Stimulated activated CD8-positive, alpha-beta memory T cell treated with anti-CD3 and anti-CD28 coated beads, Interleukin-7, amount 100 ng/mL, for 48 hours (primary cell): Measurements from ENCODE around the gene CCSER1.

ENCODE experiments used
- DNase-seq, 2 donors: peaks; one replicate each; pipeline ENCODE4 v3.0.0-alpha.2; 2020; ENCODE audit warnings: low read depth in 1 of 2; ENCODE audit errors: extremely low read depth in 1 of 2

Gene CCSER1

DNA sequence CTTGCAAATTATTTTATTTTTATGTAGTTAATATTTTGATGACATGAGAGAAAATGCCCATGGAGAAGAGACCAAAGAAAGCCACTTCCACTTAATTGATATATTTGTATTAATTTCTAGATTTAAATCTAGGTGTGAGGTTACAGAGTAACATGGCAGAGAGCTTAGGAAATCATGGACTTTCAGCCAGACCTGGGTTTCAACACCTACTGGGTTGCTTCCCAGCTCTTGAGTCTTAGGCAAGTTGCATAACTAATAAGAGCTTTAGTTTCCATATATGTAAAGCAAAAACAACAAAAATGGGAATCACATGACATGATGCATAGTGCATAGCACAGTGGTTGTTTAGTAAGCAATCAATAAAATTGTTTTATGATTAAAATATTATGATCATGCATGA lies 413.3 kb downstream of the CCSER1 start:
- DNase-seq: no peak

DNA sequence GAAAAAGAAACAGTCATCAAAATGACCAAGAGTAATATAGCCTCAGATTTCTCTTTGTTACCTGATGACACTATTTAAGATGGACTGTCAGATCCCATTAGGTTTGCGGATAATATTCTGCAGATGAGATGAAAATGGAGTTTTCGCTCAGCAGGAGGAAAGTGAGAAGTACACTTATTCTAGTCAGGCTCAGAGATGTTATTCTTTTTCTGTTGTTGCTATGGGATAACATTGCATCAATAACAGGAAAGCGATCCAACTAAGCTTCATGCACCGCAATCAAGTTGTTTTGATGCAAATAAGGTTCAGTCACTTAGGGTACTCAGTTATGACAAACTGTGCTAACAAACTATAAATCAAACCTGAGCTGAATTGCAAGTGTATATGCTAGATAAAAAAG lies 415.0 kb downstream of the CCSER1 start:
- DNase-seq: no peak

- no peak for DNase-seq
Observed at GRCh38 chr4:90543419-90544170, 416.4 kb downstream of the CCSER1 start.

DNA sequence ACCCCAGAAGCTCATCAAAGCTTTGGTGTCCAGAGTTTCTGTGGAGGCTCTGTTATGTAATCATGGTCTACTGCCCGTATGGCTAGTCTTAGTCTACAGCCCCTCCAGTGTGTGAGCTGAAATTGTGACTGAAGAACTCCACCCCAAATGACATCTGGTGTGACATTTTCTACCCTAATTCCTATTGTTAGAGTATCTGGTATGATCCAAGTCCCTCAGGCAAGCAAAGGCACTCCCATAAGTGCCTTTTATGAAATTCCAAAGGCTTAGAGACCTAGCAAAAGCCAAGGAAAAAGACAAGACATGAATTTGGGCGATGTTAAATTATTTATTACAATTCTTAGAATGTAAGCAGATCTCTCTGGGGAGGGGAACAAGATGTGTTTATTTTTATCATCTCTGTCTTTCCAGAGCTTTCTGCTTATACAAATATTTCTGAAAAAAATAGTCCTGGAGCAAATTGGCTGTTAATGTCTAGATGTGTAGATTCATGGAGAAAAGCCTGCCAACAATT lies 417.4 kb downstream of the CCSER1 start:
- no peak for DNase-seq

DNA sequence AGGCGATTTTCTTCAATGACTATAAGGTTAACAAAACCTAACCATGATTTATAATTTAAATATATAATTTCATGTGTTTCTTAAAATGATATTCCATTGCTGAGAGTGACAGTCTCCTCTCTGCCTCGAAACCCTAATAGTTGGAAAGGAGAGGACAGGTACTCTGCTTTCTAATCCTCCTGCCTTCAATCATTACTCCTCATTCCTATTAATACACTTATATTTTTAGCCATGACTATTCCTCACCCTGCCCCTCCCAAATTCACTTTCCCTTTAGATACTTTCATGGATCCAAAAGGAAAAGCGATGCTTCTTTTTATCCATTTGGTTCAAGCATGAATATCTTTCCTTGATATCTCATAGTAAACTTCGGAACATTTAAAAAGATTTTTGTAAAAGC lies 418.2 kb downstream of the CCSER1 start:
- no peak for DNase-seq

DNA sequence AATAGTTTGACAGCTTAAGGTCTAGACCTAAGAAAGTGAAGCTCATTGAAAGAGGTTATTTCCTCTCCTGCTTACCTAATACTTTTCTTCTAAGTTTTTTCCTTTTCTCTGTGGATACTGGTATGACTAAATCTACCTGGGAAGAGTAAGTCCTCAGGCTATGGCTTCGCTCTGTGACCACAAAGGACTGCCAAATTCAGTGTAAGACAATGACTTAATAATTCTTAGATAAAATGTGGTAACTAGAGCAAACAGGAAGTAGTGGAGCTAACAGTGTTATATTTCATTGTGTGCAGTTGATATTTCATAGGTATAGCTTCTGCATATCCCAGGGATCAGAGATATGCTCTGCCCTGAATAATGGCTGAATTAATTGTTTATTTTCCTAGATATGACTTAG lies 418.9 kb downstream of the CCSER1 start:
- no peak for DNase-seq

DNA sequence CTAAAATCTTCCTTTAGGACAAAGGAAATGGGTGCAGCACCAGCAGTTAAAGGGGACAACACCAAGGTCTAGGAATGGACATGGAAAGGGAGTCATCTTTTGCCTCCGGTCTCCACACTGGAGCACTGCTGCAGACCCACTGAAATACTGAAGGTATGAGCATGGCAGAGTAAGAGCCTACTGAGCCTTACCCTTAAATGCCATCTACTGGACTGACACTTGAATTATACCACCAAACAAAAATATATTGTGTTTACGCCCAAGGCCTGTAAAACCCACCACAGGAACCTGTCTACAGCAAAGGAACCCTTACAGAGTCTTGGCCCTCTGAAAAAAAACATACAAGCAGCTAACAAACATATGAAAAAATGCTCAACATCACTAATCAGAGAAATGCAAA lies 443.4 kb downstream of the CCSER1 start:
- no peak for DNase-seq

DNA sequence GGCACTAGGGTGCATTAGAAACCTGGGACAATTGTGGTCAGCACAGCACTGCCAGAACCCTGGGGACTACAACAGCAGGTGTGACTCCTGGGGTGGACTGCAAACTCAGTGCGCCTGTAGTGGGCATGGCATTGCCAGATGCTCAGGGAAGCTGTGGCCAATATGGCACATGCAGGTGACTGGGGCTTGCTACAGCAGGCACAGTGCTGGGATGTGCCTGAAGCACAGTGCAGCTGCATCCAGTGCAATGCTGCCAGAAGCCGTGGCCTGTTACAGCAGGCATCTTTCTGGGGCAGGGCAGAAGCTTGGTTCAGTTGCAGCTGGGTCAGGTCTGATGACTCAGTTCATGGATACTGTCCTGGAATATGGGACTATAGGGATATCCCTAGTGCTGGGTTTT lies 445.8 kb downstream of the CCSER1 start:
- DNase-seq: no peak

DNA sequence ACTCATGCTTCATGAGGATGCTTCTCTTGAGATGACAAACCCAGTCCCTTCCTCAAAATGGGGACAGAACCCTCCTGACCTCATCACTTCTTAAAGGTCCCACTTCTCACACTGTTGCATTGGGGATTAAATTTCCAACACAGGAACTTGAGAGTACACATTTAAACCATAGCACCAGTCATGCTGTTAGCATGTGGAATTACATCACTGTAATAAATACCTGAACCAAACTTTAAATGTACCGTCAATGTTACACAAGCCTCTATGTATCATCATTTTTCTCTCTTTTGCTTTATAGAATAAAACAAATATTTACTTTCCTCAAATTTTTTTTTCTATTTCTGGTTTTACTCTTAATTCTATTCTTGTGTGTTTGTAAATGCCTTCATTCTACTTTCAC lies 448.2 kb downstream of the CCSER1 start:
- DNase-seq: no peak

- DNase-seq: no peak
Observed at GRCh38 chr4:90580326-90580725, 453.1 kb downstream of the CCSER1 start.

- no peak for DNase-seq
Observed at GRCh38 chr4:90582087-90582486, 454.9 kb downstream of the CCSER1 start.

- DNase-seq: no peak
Observed at GRCh38 chr4:90584051-90584450, 456.9 kb downstream of the CCSER1 start.

DNA sequence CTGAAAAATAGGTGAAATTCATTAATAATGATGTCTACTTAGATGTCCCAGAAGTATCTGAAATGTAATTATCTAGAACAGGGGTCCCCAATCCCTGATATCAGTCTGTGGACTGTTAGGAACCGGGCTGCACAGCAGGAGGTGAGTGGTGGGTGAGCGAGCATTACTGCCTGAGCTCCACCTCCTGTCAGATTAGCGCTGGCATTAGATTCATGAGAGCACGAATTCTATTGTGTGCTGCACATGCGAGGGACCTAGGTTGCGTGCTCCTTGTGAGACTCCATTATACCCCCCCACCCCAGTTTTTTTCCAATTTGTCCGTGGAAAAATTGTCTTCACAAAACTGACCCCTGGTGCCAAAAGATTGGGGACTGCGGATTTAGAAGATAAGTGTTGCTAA lies 458.8 kb downstream of the CCSER1 start:
- DNase-seq: no peak

DNA sequence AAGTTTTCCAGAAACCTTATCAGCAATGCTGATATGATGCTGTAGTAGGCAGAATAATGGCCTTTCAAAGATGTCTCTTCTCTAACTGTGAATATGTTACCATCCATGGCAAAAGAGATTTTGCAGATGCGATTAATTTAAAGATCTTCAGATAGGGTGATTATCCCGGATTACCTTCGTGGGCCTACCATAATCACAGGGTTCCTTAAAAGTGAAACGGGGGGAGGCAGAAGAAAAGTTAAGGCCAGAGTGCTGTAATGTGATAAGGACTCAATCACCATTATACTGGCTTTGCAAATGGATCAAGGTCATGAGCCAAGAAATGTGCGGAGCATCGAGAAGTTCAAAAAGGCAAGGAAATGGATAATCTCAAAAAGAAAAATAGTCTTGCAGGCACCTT lies 459.6 kb downstream of the CCSER1 start:
- DNase-seq: no peak

- no peak for DNase-seq
Observed at GRCh38 chr4:90597927-90598326, 470.7 kb downstream of the CCSER1 start.

GRCh38 chr4:90598741-90599140 lies 471.5 kb downstream of the CCSER1 start:
- DNase-seq: no peak

- no peak for DNase-seq
Observed at GRCh38 chr4:90602726-90603125, 475.5 kb downstream of the CCSER1 start.

DNA sequence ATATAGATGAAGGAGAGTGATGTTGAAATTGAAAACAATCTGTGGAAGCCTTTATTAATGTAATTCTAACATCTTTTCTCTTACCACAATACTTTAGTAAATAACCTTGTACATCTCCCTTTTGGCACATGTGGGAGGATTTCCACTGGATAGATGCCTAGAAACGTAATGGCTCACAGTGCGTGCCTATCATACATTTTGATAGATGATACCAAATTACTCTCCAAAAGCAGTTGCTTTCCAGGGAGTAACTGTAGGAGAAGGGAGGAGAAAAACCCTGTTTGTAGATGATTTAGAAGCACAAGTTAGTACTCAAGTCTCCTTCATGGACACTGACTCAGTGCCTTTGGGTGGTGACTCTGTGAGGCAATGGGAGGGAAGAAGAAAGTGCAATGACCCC lies 476.3 kb downstream of the CCSER1 start:
- no peak for DNase-seq

DNA sequence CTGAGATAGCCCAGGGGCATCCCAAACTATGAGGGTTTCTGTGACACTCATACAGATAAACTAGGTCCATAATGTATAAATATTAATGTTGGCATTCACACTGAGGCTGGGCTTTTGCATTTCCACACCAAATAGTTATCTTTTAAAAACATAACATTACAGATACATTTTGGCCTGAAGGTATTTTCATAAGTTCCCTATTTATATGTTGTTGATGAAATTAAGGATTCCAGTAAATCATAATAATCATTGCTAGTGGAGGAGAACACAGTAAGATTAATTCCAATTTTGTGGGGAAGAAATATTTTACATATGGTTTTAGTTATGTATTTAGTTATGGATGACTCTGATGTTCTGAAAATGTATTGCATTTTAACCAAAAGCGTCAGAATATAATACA lies 479.6 kb downstream of the CCSER1 start:
- no peak for DNase-seq

DNA sequence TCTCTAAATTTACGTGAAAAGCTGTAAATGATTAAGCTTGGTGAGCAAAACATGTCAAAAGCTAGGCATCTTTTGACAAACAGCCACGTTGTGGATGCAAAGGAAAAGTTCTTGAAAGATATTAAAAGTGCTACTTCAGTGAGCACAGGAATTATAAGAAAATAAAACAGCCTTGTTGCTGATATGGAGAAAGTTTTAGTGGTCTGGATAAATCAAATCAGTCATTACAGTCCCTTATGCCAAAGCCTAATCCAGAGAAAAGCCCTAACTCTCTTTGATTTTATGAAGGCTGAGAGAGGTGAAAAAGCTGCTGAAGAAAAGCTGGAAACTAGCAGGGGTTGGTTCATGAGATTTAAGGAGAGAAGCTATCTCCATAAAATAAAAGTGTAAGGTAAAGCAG lies 487.2 kb downstream of the CCSER1 start:
- no peak for DNase-seq

- no peak for DNase-seq
Observed at GRCh38 chr4:90621080-90621479, 493.9 kb downstream of the CCSER1 start.

DNA sequence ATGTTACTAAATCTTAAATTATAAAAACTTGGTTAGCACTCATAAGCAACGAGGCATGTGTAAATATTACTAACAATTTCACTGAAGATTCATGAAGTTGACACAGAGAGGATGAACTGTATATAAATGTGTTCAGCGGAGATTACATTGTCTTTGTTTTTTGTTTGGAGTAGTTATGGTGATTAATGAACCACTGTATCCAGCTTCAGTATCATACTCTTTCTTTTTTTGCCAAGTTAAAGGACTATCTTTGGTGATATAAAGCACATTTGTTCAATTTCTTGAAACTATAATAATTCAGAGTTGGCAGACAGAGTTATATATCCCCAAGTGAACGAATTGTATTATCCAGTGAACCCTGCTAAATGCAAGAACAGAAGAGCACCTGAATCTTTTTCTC lies 497.6 kb downstream of the CCSER1 start:
- no peak for DNase-seq
